ENCODE results near the gene KCNJ9. TPM values are rescaled to one million over a fixed set of nuclear protein-coding genes. Genes with fewer than 3 reads are reported as not detected.

The KCNJ9 gene
- polyA plus RNA-seq, 3 donors = not detected

DNA sequence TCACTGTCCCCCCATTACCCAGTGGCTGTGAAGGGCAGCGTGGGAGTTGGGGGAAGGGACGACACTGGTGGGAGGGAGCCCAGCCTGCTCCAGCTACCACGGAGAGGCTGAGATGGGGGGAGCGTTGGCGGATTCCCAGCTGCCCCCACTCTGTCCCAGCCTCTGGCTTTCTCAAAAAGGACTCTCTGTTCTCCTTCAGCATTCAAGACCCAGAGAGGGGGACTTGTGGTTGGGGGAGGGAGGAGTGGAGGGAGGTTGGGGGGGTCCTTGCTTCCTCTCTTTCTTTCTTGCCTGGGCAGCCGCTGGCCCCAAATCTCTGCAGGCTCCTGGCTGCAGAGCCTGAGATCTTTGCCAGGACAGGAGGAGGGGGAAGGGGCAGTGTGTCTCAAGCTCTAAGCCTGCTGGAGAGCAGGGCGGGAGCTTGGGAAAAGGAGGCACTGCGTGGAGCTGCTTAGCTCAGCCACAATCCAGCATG lies 36.4 kb downstream of the KCNJ9 start:
- H3K27ac Mint-ChIP-seq = no peak overlapping the region

DNA sequence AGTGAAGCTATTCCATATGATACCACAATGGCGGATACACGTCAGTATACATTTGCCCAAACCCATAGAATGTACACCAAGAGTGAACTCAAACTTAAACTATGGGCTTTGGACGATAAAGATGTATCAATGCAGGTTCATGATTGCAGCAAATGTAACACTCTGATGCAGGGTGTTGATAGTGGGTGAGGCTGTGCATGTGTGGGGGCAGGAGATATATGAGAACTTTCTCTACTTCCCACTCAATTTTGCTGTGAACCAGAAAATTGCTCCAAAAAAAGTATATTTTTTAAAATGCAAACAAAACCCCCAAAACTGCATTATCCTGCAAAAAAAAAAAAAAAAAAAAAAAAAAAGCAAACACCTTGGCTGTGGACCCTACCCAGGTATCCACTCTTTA lies 37.6 kb downstream of the KCNJ9 start:
- no peak for DNase-seq
- no peaks in the 10 kb centered on the region for H3K79me2 ChIP-seq (ENCODE audit: insufficient read depth, low read length)
- no peak overlapping the region for H2AFZ ChIP-seq (ENCODE audit: insufficient read depth, low read depth, low read length, poor library complexity, severe bottlenecking)
- no peaks in the 10 kb centered on the region for H3K36me3 Mint-ChIP-seq
- H3K4me3 Mint-ChIP-seq = no peak overlapping the region
- no CpG with 5 or more reads among the region's 3 CpGs for WGBS (ENCODE audit: insufficient coverage)
- H3K36me3 ChIP-seq (replicated peaks in 1 of 2; ENCODE audit: control insufficient read depth in 1 of 2, insufficient read depth in 2 of 2, low read length in 2 of 2) = no peaks in the 10 kb centered on the region
- peaks cover 5 to 7% of the 10 kb centered on the region in 2 donors for H3K4me1 ChIP-seq (ENCODE audit: control insufficient read depth in 1 of 2, insufficient read depth in 2 of 2, low read length in 2 of 2)
- H3K27ac ChIP-seq (ENCODE audit: low read depth in 1 of 2, low read length in 2 of 2) = no peak overlapping the region
- H4K20me1 ChIP-seq (ENCODE audit: insufficient read depth, low read length) = no peaks in the 10 kb centered on the region
- no peak overlapping the region for H3K4me2 ChIP-seq (replicated peaks; ENCODE audit: extremely low read depth, low read length, poor library complexity, severe bottlenecking)
- peaks cover 5 to 24% (median 7%) of the 10 kb centered on the region in 3 donors for H3K27me3 Mint-ChIP-seq (ENCODE audit: low read depth in 3 of 3)
- peaks cover 1% of the 10 kb centered on the region for H3K4me1 Mint-ChIP-seq
- H3K9me3 ChIP-seq (replicated peaks in 1 of 2; ENCODE audit: control insufficient read depth in 1 of 2, insufficient read depth in 1 of 2, low read length in 2 of 2) = no peaks in the 10 kb centered on the region
- H3K4me3 ChIP-seq (replicated peaks in 1 of 3; ENCODE audit: low read depth in 2 of 3, low read length in 3 of 3) = no peak overlapping the region
- H3K27me3 ChIP-seq (ENCODE audit: control insufficient read depth in 2 of 2, insufficient read depth in 2 of 2, low read length in 2 of 2) = peaks cover 0 to 6% of the 10 kb centered on the region in 2 donors
- intact Hi-C loops (cut with micrococcal nuclease) = no loop called here
- H3K27ac Mint-ChIP-seq = no peak overlapping the region
- H3K9me3 Mint-ChIP-seq = no peaks in the 10 kb centered on the region
- no peak overlapping the region for H3K9ac ChIP-seq (ENCODE audit: insufficient read depth, low read length, poor library complexity, severe bottlenecking)
- TF ChIP-seq, protein P1, sequence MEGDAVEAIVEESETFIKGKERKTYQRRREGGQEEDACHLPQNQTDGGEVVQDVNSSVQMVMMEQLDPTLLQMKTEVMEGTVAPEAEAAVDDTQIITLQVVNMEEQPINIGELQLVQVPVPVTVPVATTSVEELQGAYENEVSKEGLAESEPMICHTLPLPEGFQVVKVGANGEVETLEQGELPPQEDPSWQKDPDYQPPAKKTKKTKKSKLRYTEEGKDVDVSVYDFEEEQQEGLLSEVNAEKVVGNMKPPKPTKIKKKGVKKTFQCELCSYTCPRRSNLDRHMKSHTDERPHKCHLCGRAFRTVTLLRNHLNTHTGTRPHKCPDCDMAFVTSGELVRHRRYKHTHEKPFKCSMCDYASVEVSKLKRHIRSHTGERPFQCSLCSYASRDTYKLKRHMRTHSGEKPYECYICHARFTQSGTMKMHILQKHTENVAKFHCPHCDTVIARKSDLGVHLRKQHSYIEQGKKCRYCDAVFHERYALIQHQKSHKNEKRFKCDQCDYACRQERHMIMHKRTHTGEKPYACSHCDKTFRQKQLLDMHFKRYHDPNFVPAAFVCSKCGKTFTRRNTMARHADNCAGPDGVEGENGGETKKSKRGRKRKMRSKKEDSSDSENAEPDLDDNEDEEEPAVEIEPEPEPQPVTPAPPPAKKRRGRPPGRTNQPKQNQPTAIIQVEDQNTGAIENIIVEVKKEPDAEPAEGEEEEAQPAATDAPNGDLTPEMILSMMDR (IDR thresholded peaks at IDR 0.05) = no peak

More for the DNA sequence above, 36.4 kb downstream of the KCNJ9 start:
- DNase-seq = no peak
- peaks cover 0 to 6% of the 10 kb centered on the region in 2 donors for H3K27me3 ChIP-seq (ENCODE audit: control insufficient read depth in 2 of 2, insufficient read depth in 2 of 2, low read length in 2 of 2)
- WGBS (ENCODE audit: insufficient coverage) = 86% methylated on average over 2 of the region's 8 CpGs
- TF ChIP-seq, protein P1 (IDR thresholded peaks at IDR 0.05) = no peak
- H3K9me3 ChIP-seq (replicated peaks in 1 of 2; ENCODE audit: control insufficient read depth in 1 of 2, insufficient read depth in 1 of 2, low read length in 2 of 2) = no peaks in the 10 kb centered on the region
- no peaks in the 10 kb centered on the region for H3K36me3 ChIP-seq (replicated peaks in 1 of 2; ENCODE audit: control insufficient read depth in 1 of 2, insufficient read depth in 2 of 2, low read length in 2 of 2)
- no peaks in the 10 kb centered on the region for H3K79me2 ChIP-seq (ENCODE audit: insufficient read depth, low read length)
- intact Hi-C loops (cut with micrococcal nuclease) = no loop called here
- H3K9ac ChIP-seq (ENCODE audit: insufficient read depth, low read length, poor library complexity, severe bottlenecking) = no peak overlapping the region
- no peak overlapping the region for H3K4me2 ChIP-seq (replicated peaks; ENCODE audit: extremely low read depth, low read length, poor library complexity, severe bottlenecking)
- H3K4me3 ChIP-seq (replicated peaks in 1 of 3; ENCODE audit: low read depth in 2 of 3, low read length in 3 of 3) = no peak overlapping the region
- Mint-ChIP-seq H3K27me3 (ENCODE audit: low read depth in 3 of 3) (peaks cover 5 to 17% (median 7%) of the 10 kb centered on the region in 3 donors), H3K9me3 (no peaks in the 10 kb centered on the region), H3K36me3 (no peaks in the 10 kb centered on the region), H3K4me3 (no peak overlapping the region), H3K4me1 (peaks cover 1% of the 10 kb centered on the region)
- H3K4me1 ChIP-seq (ENCODE audit: control insufficient read depth in 1 of 2, insufficient read depth in 2 of 2, low read length in 2 of 2) = peaks cover 5 to 7% of the 10 kb centered on the region in 2 donors
- no peaks in the 10 kb centered on the region for H4K20me1 ChIP-seq (ENCODE audit: insufficient read depth, low read length)
- no peak overlapping the region for H2AFZ ChIP-seq (ENCODE audit: insufficient read depth, low read depth, low read length, poor library complexity, severe bottlenecking)
- H3K27ac ChIP-seq (ENCODE audit: low read depth in 1 of 2, low read length in 2 of 2) = no peak overlapping the region

All from CD14-positive monocyte (primary cell).